ENCODE measurements around the gene PEAR1. TPM values are rescaled to one million over a fixed set of nuclear protein-coding genes. Genes with fewer than 3 reads are reported as not detected.

The PEAR1 gene
- polyA plus RNA-seq, 1 of the 3 experiments (the other 2 are of a cell fraction), result 1.2 TPM

- WGBS (ENCODE audit: low lambda C conversion rate), result 84% methylated on average over 13 of the region's 13 CpGs
- Histone ChIP-seq H3K4me3 (ENCODE audit: low read depth in 2 of 2, low read length in 1 of 2) (no peak overlapping the region), H3K36me3 (replicated peaks in 1 of 2; ENCODE audit: control insufficient read depth in 1 of 2, insufficient read depth in 2 of 2, low read length in 1 of 2) (no peaks in the 10 kb centered on the region), H3K27ac (ENCODE audit: low read depth in 2 of 2, low read length in 1 of 2) (no peak overlapping the region), H3K9me3 (no peaks in the 10 kb centered on the region), H2AFZ (ENCODE audit: low read depth) (no peak overlapping the region), H3K4me2 (no peak overlapping the region), H3K9me2 (no peaks in the 10 kb centered on the region), H4K20me1 (ENCODE audit: insufficient read depth) (no peaks in the 10 kb centered on the region), H3K9ac (no peak overlapping the region), H3K79me2 (ENCODE audit: insufficient read depth) (no peaks in the 10 kb centered on the region), H3K4me1 (ENCODE audit: control insufficient read depth in 1 of 2, insufficient read depth in 2 of 2, low read depth in 1 of 2, low read length in 1 of 2) (peaks cover 0 to 56% of the 10 kb centered on the region in 2 experiments; a peak in 1 of 4 replicates), H3F3A (replicated peaks; ENCODE audit: insufficient read depth) (peaks cover 7% of the 10 kb centered on the region), H3K27me3 (ENCODE audit: insufficient read depth) (no peaks in the 10 kb centered on the region; the same call in 1 of the 2 replicates)
- ChIA-PET CTCF (interaction anchor here (0.9 to 21.6 kb wide), 11 partner anchors 15 to 195 kb away, joined by 3 to 455 read pairs (median 114); partner anchors contain the start of genes INSRR, ISG20L2, METTL25B and NTRK1), POLR2A (interaction anchor here (1.0 to 2.9 kb wide), 2 partner anchors 25 to 28 kb away, joined by 3 to 27 read pairs; partner anchors contain the start of genes INSRR and NTRK1)
- DNase-seq, result no peak
- TF ChIP-seq RCOR1 (IDR thresholded peaks at IDR 0.05; ENCODE audit: low read length), result no peak
- TF ChIP-seq USF2 (IDR thresholded peaks at IDR 0.05; ENCODE audit: borderline replicate concordance, low read depth, low read length), result no peak
- TF ChIP-seq GABPA (IDR thresholded peaks at IDR 0.05; ENCODE audit: low read depth), result no peak
- TF ChIP-seq FOXJ3 (CRISPR knock-in tag; IDR thresholded peaks at IDR 0.05), result no peak
- no peak for TF ChIP-seq PBX3 (IDR thresholded peaks at IDR 0.05)
- no peak for TF ChIP-seq SIN3A (IDR thresholded peaks at IDR 0.05; ENCODE audit: borderline replicate concordance, low read depth, low read length)
- TF ChIP-seq, protein P1, sequence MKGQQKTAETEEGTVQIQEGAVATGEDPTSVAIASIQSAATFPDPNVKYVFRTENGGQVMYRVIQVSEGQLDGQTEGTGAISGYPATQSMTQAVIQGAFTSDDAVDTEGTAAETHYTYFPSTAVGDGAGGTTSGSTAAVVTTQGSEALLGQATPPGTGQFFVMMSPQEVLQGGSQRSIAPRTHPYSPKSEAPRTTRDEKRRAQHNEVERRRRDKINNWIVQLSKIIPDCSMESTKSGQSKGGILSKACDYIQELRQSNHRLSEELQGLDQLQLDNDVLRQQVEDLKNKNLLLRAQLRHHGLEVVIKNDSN (IDR thresholded peaks at IDR 0.05; ENCODE audit: borderline replicate concordance, low read depth), result no peak
- TF ChIP-seq EP300 (IDR thresholded peaks at IDR 0.05; ENCODE audit: borderline replicate concordance in 1 of 2, low read depth in 1 of 2, low read length in 1 of 2), result no peak
- no peak for TF ChIP-seq TEAD4 (IDR thresholded peaks at IDR 0.05; ENCODE audit: borderline replicate concordance, insufficient read depth)
- TF ChIP-seq RAD21 (IDR thresholded peaks at IDR 0.05; ENCODE audit: low read length), result no peak
- no peak for TF ChIP-seq FOSL2 (IDR thresholded peaks at IDR 0.05; ENCODE audit: borderline replicate concordance, low read depth)
- TF ChIP-seq TCF12 (IDR thresholded peaks at IDR 0.05), result no peak
- TF ChIP-seq CTCF (IDR thresholded peaks at IDR 0.05), result no peak
- TF ChIP-seq GATA2 (CRISPR knock-in tag; IDR thresholded peaks at IDR 0.05), result no peak
- no peak for TF ChIP-seq MXI1 (IDR thresholded peaks at IDR 0.05; ENCODE audit: low read depth, low read length)
- TF ChIP-seq, protein P2, sequence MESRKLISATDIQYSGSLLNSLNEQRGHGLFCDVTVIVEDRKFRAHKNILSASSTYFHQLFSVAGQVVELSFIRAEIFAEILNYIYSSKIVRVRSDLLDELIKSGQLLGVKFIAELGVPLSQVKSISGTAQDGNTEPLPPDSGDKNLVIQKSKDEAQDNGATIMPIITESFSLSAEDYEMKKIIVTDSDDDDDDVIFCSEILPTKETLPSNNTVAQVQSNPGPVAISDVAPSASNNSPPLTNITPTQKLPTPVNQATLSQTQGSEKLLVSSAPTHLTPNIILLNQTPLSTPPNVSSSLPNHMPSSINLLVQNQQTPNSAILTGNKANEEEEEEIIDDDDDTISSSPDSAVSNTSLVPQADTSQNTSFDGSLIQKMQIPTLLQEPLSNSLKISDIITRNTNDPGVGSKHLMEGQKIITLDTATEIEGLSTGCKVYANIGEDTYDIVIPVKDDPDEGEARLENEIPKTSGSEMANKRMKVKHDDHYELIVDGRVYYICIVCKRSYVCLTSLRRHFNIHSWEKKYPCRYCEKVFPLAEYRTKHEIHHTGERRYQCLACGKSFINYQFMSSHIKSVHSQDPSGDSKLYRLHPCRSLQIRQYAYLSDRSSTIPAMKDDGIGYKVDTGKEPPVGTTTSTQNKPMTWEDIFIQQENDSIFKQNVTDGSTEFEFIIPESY (IDR thresholded peaks at IDR 0.05; ENCODE audit: borderline replicate concordance, low read depth), result no peak
- TF ChIP-seq POLR2AphosphoS5 (IDR thresholded peaks at IDR 0.05; ENCODE audit: low read depth, low read length), result no peak
- no peak for TF ChIP-seq YY1 (IDR thresholded peaks at IDR 0.05; ENCODE audit: low read depth)
- no peak for TF ChIP-seq EZH2phosphoT487 (IDR thresholded peaks at IDR 0.05; ENCODE audit: borderline replicate concordance, low read depth)
Measured at GRCh38 chr1:156885880-156886355, 7.6 kb upstream of the PEAR1 start.
